ENCODE measurements around the gene DOCK8. TPM values are rescaled to one million over a fixed set of nuclear protein-coding genes. Genes with fewer than 3 reads are reported as not detected.

Gene DOCK8
- total RNA-seq, 2 donors from 2014 or later: 24.6 to 35.5 TPM

DNA sequence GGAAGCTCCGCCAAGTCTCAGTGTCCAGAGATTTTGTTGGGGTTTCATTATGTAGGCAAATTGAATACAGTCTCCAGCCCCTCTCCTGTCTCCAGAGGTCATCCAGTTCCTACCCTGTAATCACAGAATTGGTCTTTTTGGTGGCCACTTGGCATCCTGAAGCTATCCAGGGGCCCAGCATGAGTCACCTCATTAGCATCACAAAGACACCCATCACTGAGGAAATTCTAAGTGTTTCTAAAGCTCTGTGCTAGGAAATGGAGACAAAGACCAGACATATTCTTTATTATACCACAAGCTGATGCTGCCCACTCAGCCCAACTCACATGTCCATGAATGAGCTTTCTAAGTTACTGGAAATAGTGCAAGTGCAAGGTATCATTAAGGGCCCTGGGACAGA lies 229.9 kb downstream of the DOCK8 start:
- Histone ChIP-seq H3K27ac (no peak overlapping the region), H3K4me1 (replicated peaks) (no peaks in the 10 kb centered on the region), H3K36me3 (no peaks in the 10 kb centered on the region), H3K4me3 (no peak overlapping the region), H3K27me3 (replicated peaks; ENCODE audit: insufficient read depth) (no peaks in the 10 kb centered on the region), H3K9me3 (no peaks in the 10 kb centered on the region)
- intact Hi-C loops (cut with DNase I): no loop called here
- DNase-seq (ENCODE audit: low spot score): no peak
- TF ChIP-seq POLR2A (IDR thresholded peaks at IDR 0.05) (no peak), POLR2AphosphoS5 (IDR thresholded peaks at IDR 0.05) (no peak), CTCF (IDR thresholded peaks at IDR 0.05) (no peak)
- 100% methylated on average over 1 of the region's 1 CpG for WGBS

GRCh38 chr9:445033-445432 lies 230.4 kb downstream of the DOCK8 start:
- DNase-seq (ENCODE audit: low spot score): no peak
- Histone ChIP-seq H3K9me3 (no peaks in the 10 kb centered on the region), H3K36me3 (no peaks in the 10 kb centered on the region), H3K4me3 (no peak overlapping the region), H3K27me3 (replicated peaks; ENCODE audit: insufficient read depth) (no peaks in the 10 kb centered on the region), H3K4me1 (replicated peaks) (no peaks in the 10 kb centered on the region), H3K27ac (no peak overlapping the region)
- intact Hi-C loops (cut with DNase I): no loop called here
- WGBS: 49% methylated on average over 3 of the region's 3 CpGs
- no peak for TF ChIP-seq CTCF (IDR thresholded peaks at IDR 0.05)
- TF ChIP-seq POLR2AphosphoS5 (IDR thresholded peaks at IDR 0.05): no peak
- TF ChIP-seq POLR2A (IDR thresholded peaks at IDR 0.05): no peak

DNA sequence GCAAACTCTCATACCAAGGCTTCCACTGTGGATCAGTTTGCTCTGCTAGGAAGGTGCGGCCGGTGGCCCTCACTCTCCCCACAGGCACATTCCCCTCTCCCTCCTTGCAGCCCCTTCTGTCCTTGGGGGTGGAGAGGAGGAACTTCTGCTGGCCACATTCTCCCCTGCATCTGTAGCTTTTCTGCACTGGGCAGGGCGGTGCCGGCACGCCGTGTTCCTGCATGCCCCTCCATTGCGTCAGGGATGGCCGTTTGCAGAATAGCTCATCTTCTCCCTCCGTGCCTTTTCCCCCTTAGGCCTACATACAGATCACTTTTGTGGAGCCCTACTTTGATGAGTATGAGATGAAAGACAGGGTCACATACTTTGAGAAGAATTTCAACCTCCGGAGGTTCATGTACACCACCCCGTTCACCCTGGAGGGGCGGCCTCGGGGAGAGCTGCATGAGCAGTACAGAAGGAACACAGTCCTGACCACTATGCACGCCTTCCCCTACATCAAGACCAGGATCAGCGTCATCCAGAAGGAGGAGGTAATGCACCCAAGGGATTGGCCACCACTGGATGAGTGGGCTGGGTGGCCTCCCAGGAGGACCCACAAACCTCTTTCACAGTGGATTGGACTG lies 231.5 kb downstream of the DOCK8 start:
- Histone ChIP-seq H3K9me3 (no peaks in the 10 kb centered on the region), H3K4me3 (no peak overlapping the region), H3K27me3 (replicated peaks; ENCODE audit: insufficient read depth) (no peaks in the 10 kb centered on the region), H3K36me3 (no peaks in the 10 kb centered on the region), H3K4me1 (replicated peaks) (no peaks in the 10 kb centered on the region), H3K27ac (no peak overlapping the region)
- intact Hi-C loops (cut with DNase I): no loop called here
- TF ChIP-seq CTCF (IDR thresholded peaks at IDR 0.05): no peak
- no peak for TF ChIP-seq POLR2A (IDR thresholded peaks at IDR 0.05)
- TF ChIP-seq POLR2AphosphoS5 (IDR thresholded peaks at IDR 0.05): no peak
- 90% methylated on average over 14 of the region's 15 CpGs for WGBS
- no peak for DNase-seq (ENCODE audit: low spot score)

DNA sequence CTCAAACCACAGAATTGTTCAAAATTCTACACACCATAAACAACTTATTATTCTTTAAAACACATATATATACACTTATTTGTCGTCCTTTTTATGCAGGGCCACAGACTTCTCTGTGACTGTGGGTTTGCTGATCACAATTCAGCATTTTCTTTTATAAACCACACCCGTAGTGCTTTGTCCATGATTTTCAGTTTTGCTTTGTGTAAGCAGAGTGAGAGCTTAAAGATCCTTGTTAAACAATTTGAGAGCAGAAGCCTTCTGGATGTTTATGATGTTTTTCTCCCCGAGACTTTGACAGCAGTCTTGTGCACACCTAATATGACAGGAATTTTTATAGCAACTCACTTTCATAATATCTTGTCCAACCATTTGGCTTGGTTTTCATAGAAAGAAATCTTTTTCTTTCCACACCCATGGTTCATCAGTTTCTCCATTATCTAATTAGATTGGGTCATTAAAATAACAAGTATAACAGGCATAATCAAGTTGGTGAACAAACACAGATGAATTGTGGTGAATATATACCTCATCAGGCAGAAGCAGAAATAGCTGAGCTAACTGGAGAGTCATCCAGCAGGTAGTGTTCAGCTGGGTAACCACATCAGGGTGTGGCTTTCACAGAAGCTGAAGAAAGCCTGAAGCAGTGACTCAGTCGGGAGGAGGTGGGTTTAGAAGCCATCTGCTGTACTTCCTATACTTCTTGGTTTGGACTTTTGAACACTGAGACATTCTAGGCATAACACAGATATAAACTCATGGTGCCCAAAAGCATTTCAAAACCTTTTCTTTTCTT lies 232.8 kb downstream of the DOCK8 start:
- Histone ChIP-seq H3K4me3 (no peak overlapping the region), H3K9me3 (no peaks in the 10 kb centered on the region), H3K27me3 (replicated peaks; ENCODE audit: insufficient read depth) (no peaks in the 10 kb centered on the region), H3K36me3 (no peaks in the 10 kb centered on the region), H3K27ac (no peak overlapping the region), H3K4me1 (replicated peaks) (no peaks in the 10 kb centered on the region)
- TF ChIP-seq POLR2A (IDR thresholded peaks at IDR 0.05) (no peak), CTCF (IDR thresholded peaks at IDR 0.05) (no peak), POLR2AphosphoS5 (IDR thresholded peaks at IDR 0.05) (no peak)
- intact Hi-C loops (cut with DNase I): no loop called here
- no peak for DNase-seq (ENCODE audit: low spot score)
- 48% methylated on average over 4 of the region's 4 CpGs for WGBS

DNA sequence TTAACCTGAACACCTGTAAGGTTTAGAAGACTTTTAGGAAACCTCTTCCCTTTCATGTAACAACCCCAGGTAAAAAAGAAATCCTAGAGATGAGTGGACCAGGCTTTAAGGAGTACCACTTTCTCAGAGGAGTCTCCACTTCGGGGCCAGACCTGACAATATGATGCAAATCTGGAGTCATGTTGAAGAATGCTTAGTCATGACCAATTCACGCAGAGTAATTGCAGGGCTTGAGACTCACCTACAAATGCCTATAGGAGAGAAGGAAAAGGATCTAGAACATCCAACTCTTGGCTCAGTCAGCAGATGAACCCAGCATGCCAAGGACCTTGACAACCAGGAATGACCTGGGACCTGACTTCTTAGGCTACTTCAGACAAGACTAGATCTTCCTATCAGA lies 235.4 kb downstream of the DOCK8 start:
- Histone ChIP-seq H3K4me1 (replicated peaks) (no peaks in the 10 kb centered on the region), H3K36me3 (no peaks in the 10 kb centered on the region), H3K27me3 (replicated peaks; ENCODE audit: insufficient read depth) (no peaks in the 10 kb centered on the region), H3K27ac (no peak overlapping the region), H3K9me3 (no peaks in the 10 kb centered on the region), H3K4me3 (no peak overlapping the region)
- 45% methylated on average over 2 of the region's 2 CpGs for WGBS
- intact Hi-C loops (cut with DNase I): loop anchor here (10.0 kb wide), 1 partner anchor 55 kb away; the partner anchor contains the start of gene KANK1
- no peak for TF ChIP-seq POLR2AphosphoS5 (IDR thresholded peaks at IDR 0.05)
- TF ChIP-seq CTCF (IDR thresholded peaks at IDR 0.05): no peak
- no peak for TF ChIP-seq POLR2A (IDR thresholded peaks at IDR 0.05)
- DNase-seq (ENCODE audit: low spot score): no peak
